Breast epithelium (tissue), 4 donors: ENCODE measurements around the gene PMM2. TPM values are rescaled to one million over a fixed set of nuclear protein-coding genes. Genes with fewer than 3 reads are reported as not detected.
"Not testable (repeated sequence)": the region's sequence is repeated elsewhere in the genome, so short reads cannot be mapped to it uniquely, and the experiment has no call there.

Experiments used
- DNase-seq, 2 donors: peaks; one replicate each; pipeline ENCODE4 v3.0.0-alpha.2; 2019; ENCODE audit warnings: low spot score in 2 of 2
- H3K27ac ChIP-seq, 2 donors: fragments of 200-600 bp; sonication (generic) in 1 of 2; one replicate each; pipeline ENCODE4 v1.5.1; 2016 to 2019; ENCODE audit warnings: mild to moderate bottlenecking in 1 of 2
- H3K27me3 ChIP-seq, 2 donors: fragments of 200-600 bp; sonication (generic) in 1 of 2; one replicate each; pipeline versions ENCODE4 v1.5.1 to v1.6.0; 2017 to 2019; ENCODE audit warnings: control low read depth in 1 of 2, mild to moderate bottlenecking in 1 of 2
- H3K36me3 ChIP-seq: fragments of 200-600 bp; one replicate; pipeline ENCODE4 v1.5.1; 2019
- H3K4me1 ChIP-seq, 2 donors: fragments of 200-600 bp; sonication (generic); one replicate each; pipeline ENCODE4 v1.5.1; 2016 to 2019; ENCODE audit warnings: control low read depth in 1 of 2
- H3K4me3 ChIP-seq, 3 donors: fragments of 200-600 bp; sonication (generic); 1 replicate in 2 of 3; 2 replicates in 1 of 3; pipeline ENCODE4 v1.5.1; 2016 to 2019; ENCODE audit warnings: mild to moderate bottlenecking in 3 of 3, moderate library complexity in 2 of 3
- H3K9me3 ChIP-seq, 2 donors: fragments of 200-600 bp; sonication (generic) in 1 of 2; one replicate each; pipeline ENCODE4 v1.5.1; 2016 to 2019; ENCODE audit warnings: control low read depth in 1 of 2
- POLR2A ChIP-seq: fragments of 450-650 bp; IDR thresholded peaks from one replicate; pipeline ENCODE4 v1.6.1; 2016; ENCODE audit warnings: antibody characterized with exemption, mild to moderate bottlenecking, moderate library complexity
- POLR2AphosphoS5 ChIP-seq, 3 donors: sonication (generic); formaldehyde crosslinking; IDR thresholded peaks; one replicate each; pipeline ENCODE4 v1.6.1; 2017; ENCODE audit warnings: antibody characterized with exemption in 3 of 3
- intact Hi-C: fragments of 100-400 bp; cut with DNase I; formaldehyde crosslinking; loops from one replicate; pipeline ENCODE4 v1.15.1; 2023; ENCODE audit warnings: low total_unique reads
- total RNA-seq, 3 donors: library from RNA; depleted of rRNA; stranded (reverse); fragments of >200 nt; gene quantifications; one replicate each; pipeline ENCODE4 v1.1.0, GENCODE V29; 2016
- TF ChIP-seq, protein P1 (sequence below), 3 donors: fragments of 450-650 bp; IDR thresholded peaks; one replicate each; pipeline ENCODE4 v1.5.1; 2016 to 2017; ENCODE audit warnings: antibody characterized with exemption in 3 of 3, mild to moderate bottlenecking in 3 of 3, moderate library complexity in 3 of 3

Gene PMM2
- total RNA-seq, 3 donors from 2014 or later = 21.4 to 36.4 (median 33.8) TPM

- Histone ChIP-seq H3K36me3 (no peaks in the 10 kb centered on the region), H3K27ac (no peak overlapping the region), H3K4me1 (no peaks in the 10 kb centered on the region), H3K4me3 (no peak overlapping the region), H3K9me3 (no peaks in the 10 kb centered on the region), H3K27me3 (no peaks in the 10 kb centered on the region)
- no peak for DNase-seq
- TF ChIP-seq POLR2AphosphoS5 (IDR thresholded peaks at IDR 0.05) (no peak), POLR2A (no peak)
- TF ChIP-seq, protein P1, sequence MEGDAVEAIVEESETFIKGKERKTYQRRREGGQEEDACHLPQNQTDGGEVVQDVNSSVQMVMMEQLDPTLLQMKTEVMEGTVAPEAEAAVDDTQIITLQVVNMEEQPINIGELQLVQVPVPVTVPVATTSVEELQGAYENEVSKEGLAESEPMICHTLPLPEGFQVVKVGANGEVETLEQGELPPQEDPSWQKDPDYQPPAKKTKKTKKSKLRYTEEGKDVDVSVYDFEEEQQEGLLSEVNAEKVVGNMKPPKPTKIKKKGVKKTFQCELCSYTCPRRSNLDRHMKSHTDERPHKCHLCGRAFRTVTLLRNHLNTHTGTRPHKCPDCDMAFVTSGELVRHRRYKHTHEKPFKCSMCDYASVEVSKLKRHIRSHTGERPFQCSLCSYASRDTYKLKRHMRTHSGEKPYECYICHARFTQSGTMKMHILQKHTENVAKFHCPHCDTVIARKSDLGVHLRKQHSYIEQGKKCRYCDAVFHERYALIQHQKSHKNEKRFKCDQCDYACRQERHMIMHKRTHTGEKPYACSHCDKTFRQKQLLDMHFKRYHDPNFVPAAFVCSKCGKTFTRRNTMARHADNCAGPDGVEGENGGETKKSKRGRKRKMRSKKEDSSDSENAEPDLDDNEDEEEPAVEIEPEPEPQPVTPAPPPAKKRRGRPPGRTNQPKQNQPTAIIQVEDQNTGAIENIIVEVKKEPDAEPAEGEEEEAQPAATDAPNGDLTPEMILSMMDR (IDR thresholded peaks at IDR 0.05) = no peak
- intact Hi-C loops = no loop called here
Measured at GRCh38 chr16:8872967-8873865, 75.6 kb downstream of the PMM2 start.

- H3K4me1 ChIP-seq, H3K27me3 ChIP-seq, H3K9me3 ChIP-seq, H3K36me3 ChIP-seq, intact Hi-C loops, H3K4me3 ChIP-seq, DNase-seq, H3K27ac ChIP-seq: not testable (repeated sequence)
Measured at GRCh38 chr16:8873866-8874195, 76.2 kb downstream of the PMM2 start.

DNA sequence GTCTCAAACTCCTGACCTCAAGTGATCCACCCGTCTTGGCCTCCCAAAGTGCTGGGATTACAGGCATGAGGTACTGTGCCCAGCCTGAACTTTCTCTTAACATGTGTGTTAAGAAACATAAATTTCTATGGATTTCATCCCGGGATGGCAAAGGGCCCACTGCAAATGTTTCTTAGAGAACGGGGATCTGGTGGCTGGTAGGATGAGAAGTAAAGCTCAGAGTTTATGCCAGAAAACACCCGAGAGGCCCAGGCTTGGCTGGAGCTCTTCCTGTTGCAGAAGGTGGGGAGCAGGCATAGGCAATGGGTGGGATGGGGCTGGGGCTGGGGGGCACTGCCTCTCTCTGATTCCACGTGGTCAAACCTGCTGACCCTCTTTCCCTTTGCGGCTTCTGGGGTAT lies 76.7 kb downstream of the PMM2 start:
- TF ChIP-seq POLR2A (no peak), POLR2AphosphoS5 (IDR thresholded peaks at IDR 0.05) (no peak)
- TF ChIP-seq, protein P1 (IDR thresholded peaks at IDR 0.05) = no peak
- DNase-seq = no peak
- Histone ChIP-seq H3K4me3 (no peak overlapping the region), H3K36me3 (no peaks in the 10 kb centered on the region), H3K27ac (no peak overlapping the region), H3K4me1 (no peaks in the 10 kb centered on the region), H3K27me3 (no peaks in the 10 kb centered on the region), H3K9me3 (no peaks in the 10 kb centered on the region)
- intact Hi-C loops = no loop called here

- H3K36me3 ChIP-seq, intact Hi-C loops: not testable (repeated sequence)
Measured at GRCh38 chr16:8875317-8875716, 77.7 kb downstream of the PMM2 start.

GRCh38 chr16:8877894-8878522 lies 80.4 kb downstream of the PMM2 start:
- peak overlapping the region; percentile 78 to 87 for H3K27ac ChIP-seq
- intact Hi-C loops = no loop called here
- TF ChIP-seq, protein P1 (IDR thresholded peaks at IDR 0.05) = no peak
- TF ChIP-seq POLR2A (no peak), POLR2AphosphoS5 (IDR thresholded peaks at IDR 0.05) (no peak)

More at GRCh38 chr16:8875317-8875716, 77.7 kb downstream of the PMM2 start:
- DNase-seq, H3K4me1 ChIP-seq, H3K27ac ChIP-seq, H3K9me3 ChIP-seq, H3K27me3 ChIP-seq, H3K4me3 ChIP-seq: not testable (repeated sequence)

GRCh38 chr16:8878523-8878911 lies 80.9 kb downstream of the PMM2 start:
- DNase-seq = peak in 1 of 2 donors; percentile 58
- H3K4me1 ChIP-seq = no peaks in the 10 kb centered on the region
- no peaks in the 10 kb centered on the region for H3K9me3 ChIP-seq
- no peak overlapping the region for H3K4me3 ChIP-seq
- intact Hi-C loops = no loop called here
- H3K36me3 ChIP-seq = no peaks in the 10 kb centered on the region
- peak in 1 of 3 donors; percentile 45 for TF ChIP-seq POLR2AphosphoS5 (IDR thresholded peaks at IDR 0.05)
- TF ChIP-seq, protein P1 (IDR thresholded peaks at IDR 0.05) = no peak
- no peaks in the 10 kb centered on the region for H3K27me3 ChIP-seq
- peak overlapping the region; percentile 78 to 87 for H3K27ac ChIP-seq

More at GRCh38 chr16:8877894-8878522, 80.4 kb downstream of the PMM2 start:
- Histone ChIP-seq H3K4me1 (no peaks in the 10 kb centered on the region), H3K27me3 (no peaks in the 10 kb centered on the region), H3K36me3 (no peaks in the 10 kb centered on the region), H3K4me3 (no peak overlapping the region), H3K9me3 (no peaks in the 10 kb centered on the region)
- no peak for DNase-seq
